ENCODE data around the gene CDHR3.

CDHR3 gene, protein sequence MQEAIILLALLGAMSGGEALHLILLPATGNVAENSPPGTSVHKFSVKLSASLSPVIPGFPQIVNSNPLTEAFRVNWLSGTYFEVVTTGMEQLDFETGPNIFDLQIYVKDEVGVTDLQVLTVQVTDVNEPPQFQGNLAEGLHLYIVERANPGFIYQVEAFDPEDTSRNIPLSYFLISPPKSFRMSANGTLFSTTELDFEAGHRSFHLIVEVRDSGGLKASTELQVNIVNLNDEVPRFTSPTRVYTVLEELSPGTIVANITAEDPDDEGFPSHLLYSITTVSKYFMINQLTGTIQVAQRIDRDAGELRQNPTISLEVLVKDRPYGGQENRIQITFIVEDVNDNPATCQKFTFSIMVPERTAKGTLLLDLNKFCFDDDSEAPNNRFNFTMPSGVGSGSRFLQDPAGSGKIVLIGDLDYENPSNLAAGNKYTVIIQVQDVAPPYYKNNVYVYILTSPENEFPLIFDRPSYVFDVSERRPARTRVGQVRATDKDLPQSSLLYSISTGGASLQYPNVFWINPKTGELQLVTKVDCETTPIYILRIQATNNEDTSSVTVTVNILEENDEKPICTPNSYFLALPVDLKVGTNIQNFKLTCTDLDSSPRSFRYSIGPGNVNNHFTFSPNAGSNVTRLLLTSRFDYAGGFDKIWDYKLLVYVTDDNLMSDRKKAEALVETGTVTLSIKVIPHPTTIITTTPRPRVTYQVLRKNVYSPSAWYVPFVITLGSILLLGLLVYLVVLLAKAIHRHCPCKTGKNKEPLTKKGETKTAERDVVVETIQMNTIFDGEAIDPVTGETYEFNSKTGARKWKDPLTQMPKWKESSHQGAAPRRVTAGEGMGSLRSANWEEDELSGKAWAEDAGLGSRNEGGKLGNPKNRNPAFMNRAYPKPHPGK

DNA sequence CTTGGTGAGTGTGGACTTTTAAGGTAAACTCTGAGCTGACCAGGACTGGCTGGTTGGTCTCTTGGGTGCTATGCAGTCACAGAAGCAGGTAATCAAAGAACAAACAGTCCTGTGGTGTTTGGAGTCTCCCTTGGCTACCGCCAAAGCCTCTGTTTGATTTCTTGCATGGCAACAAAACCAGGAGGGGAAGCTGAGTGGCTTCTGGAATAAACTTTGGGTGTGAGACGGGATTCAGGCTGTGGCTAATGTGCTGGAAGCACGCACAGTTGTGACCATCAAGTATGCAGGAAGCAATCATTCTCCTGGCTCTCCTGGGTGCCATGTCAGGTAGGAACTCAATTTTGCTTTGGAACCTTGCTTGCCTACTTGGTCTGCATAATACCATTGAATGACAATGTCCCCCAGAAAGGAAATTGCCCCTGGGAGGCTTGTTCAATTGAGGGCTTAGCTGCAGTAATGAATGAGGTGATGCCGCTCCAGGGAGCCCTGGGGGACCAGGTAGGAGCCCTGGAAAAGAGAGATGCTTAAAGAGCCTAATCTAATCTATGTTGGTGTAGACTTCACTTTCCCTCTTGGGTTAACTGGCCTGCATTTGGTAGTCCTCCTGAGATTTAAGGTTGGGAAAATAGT is at the start of gene CDHR3:
CDHR3 (plus strand) TSS at position 227 of the 630 bp plus-strand sequence; CDS start at position 282, 55 bp downstream.
- no peak for DNase-seq (ENCODE audit: extremely low read depth in 1 of 2, low read depth in 1 of 2)

DNA sequence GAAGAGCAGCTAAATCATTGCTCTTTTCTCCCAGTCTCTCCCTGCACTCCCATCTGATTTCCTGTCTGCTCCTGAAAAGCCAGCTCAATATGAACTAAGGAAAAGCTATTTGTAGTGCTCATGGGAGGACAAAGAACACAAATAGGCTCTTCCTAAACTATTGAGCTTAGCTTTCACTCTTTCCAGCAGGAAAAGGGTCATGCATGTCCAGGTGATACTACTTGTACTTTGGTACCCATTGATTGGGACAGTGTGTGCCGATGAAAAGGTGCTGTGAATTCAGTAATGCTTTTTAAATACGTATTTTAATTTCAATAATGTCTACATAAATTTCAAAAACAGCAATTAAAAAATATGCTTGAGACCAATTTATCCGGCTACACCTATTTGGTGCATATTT is 49.1 kb upstream of the CDHR3 start:
- DNase-seq (ENCODE audit: extremely low read depth in 1 of 2, low read depth in 1 of 2): no peak

DNA sequence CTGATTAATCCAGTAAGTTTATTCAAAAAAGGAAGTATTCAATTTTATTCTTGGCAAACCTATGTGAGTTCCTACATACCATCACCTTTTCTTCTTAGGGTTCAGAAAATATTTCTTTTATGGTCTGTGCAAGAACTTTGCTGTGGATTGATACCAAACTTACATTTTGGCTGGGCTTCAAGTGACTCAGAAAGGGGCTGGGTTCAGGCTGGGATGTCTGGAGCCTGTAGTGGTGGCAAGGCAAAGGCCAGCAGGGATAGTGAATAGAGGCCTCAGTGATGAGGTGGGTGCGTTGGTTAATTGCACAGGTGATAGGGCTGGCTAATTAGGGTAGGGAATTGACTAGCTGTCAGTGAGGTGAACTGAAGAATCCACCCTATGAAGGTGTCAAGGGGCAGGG is 46.5 kb upstream of the CDHR3 start:
- DNase-seq (ENCODE audit: extremely low read depth in 1 of 2, low read depth in 1 of 2): no peak

DNA sequence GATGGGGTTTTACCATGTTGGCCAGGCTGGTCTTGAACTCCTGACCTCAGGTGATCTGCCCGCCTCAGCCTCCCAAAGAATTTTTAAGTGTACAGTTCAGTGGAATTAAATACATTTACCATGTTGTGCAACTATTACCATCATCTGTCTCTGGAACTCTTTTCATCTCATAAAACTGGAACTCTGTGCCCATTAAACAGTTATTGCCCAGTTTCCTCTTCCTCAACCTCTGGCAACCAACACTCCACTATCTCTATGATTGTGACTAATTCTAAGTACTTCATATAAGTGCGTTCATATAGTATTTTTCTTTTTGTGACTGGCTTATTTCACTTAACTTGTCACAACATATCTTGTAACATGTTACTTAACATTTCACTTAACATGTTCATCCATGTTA is 45.4 kb upstream of the CDHR3 start:
- DNase-seq (ENCODE audit: extremely low read depth in 1 of 2, low read depth in 1 of 2): no peak

DNA sequence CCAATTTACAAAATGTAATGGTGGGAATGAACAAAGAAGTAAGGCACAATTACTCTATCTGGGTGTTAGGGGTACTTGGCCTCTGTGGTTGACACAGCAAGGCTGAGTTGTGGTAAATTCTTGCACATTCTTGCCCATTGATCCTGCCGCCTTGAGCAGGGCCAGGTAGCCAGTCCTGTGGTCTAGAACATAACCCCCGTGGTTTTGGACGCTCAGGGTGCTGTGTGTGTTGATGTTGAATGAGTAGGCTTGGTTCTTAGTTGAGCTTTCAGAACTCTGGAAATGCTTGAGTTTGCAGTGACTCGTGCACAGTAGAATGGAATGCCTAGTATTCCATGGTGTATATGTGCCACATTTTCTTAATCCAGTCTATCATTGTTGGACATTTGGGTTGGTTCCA is 42.3 kb upstream of the CDHR3 start:
- DNase-seq (ENCODE audit: extremely low read depth in 1 of 2, low read depth in 1 of 2): no peak

DNA sequence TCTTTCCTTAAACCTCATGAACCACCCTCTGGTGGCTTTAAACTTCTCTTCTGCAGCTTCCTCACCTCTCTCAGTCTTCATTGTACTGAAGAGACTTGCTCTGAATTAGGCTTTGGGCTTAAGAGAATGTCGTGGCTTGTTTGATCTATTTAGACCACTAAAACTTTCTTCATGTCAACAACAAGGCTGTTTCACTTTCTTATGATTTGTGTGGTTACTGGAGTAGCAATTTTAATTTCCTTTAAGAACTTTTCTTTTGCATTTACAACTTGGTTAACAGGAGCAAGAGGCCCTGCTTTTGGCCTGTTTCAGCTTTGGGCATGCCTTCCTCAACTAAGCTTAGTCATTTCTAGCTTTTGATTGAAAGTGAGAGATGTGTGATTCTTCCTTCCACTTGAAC is 38.1 kb upstream of the CDHR3 start:
- DNase-seq (ENCODE audit: extremely low read depth in 1 of 2, low read depth in 1 of 2): peak in 1 of 2 donors; percentile 14

DNA sequence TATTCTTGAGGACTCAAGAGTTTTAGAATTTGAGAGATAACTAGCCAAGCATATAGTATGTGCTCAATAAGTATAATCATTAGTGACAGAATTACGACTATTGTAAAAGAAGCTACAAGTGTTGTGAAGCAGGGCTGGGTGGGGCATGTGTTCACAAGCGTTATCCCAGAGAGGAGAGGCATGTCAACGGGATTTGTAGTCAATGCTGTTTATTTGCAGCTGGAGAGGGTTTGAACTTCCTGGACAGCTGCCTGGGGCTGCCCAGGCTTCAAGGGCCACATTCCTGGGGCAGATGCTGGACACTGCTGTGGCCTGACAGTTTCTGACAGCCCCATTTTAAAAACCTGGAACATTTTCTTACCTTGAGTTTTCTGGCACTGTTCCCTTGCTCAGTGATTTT is 36.9 kb upstream of the CDHR3 start:
- no peak for DNase-seq (ENCODE audit: extremely low read depth in 1 of 2, low read depth in 1 of 2)

DNA sequence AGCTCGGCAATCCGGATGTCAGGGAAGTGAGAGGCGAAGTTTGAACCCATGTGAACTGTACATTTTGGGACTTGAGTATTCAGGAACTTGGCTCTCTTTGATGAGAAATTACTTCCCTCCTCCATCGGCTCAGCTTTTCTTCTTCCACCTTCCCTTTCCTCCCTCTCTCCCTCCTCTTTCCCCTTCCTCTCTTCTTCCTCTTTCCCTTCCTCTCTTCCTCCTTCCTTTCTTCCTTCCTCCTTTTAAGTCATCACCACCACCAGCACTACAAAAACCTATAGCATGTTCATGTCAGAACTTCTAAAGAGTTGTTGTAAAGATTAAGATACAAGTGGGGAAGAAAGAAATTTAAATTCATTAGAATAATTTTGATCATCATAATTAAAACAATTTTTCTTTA is 31.9 kb upstream of the CDHR3 start:
- DNase-seq (ENCODE audit: extremely low read depth in 1 of 2, low read depth in 1 of 2): no peak

DNA sequence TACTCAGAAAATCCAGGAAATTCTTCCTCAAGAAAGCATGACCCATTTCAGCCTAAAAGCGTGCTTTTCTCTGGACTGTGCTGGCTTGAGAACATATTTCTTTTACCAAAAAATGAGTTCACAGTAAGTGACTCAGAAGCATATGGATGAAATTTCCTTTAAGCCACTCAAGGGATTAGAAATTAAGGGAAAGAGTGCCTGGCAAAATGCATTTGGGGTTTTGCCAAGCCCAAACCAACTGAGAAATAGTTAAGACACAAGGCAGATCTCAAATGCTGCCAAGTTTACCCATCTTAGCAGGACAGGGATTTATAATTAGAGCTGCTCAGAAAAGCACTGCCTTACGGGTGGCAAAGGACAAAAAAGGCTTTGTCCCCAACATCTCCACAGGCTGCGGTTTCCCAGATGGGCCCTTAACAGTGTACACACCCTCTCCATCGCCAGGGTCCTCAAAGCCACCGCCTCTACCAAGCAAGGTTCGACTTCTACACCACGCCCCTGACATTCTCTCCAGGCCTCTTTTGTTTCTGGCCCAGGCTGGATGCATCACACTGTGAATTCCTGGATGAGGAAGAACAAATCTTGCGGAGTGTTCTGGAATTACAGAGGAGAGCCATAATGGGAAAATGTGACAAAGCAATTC is 30.1 kb upstream of the CDHR3 start:
- DNase-seq (ENCODE audit: extremely low read depth in 1 of 2, low read depth in 1 of 2): no peak

DNA sequence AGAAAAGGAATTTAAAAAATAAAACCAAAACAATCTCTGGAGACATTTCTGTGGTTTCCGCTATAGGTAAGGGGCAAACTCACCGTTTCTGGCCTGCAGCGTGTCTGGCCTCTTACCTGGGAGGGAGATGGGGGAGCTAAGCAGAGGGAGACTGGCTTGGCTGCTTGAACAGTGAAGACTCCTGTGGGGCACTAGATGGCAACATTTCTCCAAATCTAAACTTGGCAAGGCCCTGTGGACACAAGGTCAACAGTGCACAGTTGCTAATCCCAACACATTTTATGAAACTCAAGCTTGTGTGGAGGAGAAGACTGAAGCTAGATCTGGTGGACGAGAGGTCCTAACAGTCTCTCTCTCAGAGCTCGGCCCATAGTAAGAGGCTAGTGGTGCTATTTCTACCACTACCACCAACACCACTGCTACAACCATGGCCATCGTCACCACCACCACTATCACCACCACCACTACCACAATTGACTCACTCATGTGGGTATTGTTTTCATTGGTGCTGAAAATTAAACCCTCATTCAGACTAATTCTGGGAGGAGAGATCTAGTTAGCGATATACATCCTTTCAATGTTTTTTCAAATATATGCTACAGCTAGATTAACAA is 28.4 kb upstream of the CDHR3 start:
- no peak for DNase-seq (ENCODE audit: extremely low read depth in 1 of 2, low read depth in 1 of 2)

DNA sequence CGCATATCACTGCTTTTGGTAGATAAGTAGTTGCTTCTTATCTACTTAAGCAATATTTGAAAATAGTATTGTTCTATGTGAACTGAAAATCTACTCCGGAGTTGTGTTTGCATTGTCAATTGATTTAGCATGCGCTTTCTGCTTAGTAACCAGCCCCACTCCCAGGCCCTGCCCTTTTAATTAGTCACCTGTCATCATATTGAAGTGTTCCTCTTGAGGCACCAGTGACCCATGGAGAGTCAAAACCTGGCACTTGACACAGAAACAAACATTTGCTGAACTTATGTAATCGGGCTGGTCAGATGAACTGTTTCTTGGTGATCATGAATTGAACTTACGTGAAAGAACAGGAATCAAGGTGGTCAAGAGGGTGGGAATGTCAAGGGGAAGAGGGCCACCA is 27.8 kb upstream of the CDHR3 start:
- no peak for DNase-seq (ENCODE audit: extremely low read depth in 1 of 2, low read depth in 1 of 2)

DNA sequence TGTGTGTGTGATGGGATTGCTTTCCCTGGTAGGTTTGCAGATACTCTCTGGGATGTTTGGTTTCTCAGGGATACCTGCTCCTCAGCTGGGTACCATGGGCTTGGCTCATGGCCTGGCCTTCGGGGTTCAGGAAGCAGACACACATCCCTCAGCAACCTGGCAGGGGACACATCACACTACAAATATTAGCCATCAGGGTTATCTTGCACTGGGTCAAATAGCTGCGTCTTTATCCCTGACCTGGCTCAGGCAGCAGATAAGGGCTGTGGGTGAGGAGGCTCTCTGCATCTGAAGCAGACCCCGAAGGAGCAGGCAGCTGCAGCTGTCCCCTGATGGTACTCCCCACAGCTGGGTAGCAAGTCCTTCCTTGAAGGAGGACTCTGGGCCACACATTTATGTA is 25.7 kb upstream of the CDHR3 start:
- no peak for DNase-seq (ENCODE audit: extremely low read depth in 1 of 2, low read depth in 1 of 2)

DNA sequence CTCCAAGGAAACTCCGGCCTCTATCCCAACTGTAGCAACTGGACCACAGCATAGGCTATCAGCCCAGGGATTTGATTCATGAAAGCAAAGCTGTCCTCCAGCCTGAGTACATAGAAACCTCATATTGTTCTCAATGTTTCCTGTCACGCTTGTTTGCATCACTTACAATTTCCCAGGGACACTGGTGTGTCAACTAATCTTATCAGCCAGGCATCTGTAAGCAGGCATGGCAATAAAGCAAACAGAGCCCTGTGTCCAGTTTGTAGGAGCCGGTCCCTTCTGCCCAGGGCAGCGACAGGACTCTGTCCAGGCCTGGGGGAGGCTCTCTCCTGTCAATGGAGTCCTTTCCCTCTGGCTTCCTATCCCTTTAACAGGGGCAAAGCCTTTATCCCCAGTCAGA is 23.0 kb upstream of the CDHR3 start:
- no peak for DNase-seq (ENCODE audit: extremely low read depth in 1 of 2, low read depth in 1 of 2)

DNA sequence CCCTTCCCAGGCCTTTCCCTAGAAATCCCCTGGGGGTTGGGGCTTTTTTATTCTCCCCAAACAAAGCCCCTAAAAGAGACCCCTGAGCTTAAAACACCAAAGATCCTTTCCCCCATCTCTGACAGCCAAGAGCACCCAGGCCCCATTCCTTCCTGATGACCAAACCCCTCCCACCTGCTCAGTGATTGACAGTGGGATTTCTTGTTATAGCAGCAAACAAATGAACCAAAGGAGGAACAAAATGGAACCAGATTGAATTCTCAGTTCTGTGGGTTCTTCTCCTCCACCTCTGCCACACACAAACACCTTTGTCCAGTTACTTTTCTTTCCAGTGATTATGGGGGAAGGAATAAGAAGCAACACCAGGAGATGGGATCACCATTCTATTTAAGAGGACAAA is 21.5 kb upstream of the CDHR3 start:
- no peak for DNase-seq (ENCODE audit: extremely low read depth in 1 of 2, low read depth in 1 of 2)

DNA sequence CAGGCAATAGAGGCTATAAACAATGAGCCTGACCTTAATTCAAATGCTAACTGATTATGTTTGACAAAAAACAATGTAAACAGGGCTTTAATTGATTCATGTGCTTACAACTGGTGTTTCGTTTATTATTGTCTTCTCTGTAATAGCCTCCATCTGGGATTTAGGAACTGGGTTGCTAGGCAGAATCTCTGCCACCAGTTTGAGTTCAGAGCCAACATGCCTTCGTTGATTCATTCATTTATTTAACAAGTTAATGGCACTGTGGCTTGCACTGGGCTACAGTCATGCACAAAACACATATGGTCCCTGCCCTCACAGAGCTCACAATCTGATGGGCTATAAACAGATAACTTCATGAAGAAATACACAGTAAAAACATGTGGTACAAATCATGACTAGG is 19.6 kb upstream of the CDHR3 start:
- no peak for DNase-seq (ENCODE audit: extremely low read depth in 1 of 2, low read depth in 1 of 2)

DNA sequence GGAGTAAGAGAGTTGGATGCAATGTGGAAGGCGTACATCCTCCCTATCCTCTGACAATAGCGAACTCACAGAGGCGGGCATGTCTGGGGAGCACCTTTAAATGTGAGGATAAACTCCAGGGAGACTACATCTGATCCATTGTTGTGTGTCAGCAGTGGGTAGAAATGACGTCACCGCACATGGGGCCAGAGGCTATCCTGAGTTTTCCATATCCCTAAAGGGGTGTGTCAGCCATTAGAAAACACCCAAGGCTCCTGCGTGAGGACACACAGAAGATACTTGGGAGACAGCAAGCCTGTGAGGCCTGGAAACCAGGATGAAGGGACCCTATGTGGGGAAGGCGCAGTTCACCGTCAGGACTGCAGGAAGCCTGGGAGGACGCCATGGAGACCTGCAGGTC is 17.2 kb upstream of the CDHR3 start:
- no peak for DNase-seq (ENCODE audit: extremely low read depth in 1 of 2, low read depth in 1 of 2)

DNA sequence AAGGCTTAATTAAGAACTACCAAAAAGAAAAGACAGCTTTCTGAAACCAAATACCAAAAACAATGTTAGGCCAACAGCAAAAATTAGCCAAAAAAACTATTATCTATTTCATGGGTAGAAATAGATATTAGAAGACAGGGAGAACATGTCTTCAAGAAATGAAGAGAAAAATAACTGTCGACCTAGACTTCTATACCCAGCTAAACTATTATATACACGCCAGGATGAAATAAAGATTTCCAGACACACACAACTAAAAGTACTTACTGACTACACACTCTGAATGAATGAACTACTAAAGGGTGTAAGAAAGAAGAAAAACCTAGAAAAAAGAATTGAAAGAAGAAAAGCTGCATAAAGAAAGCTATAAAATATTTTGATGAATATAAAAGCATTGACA is 11.5 kb upstream of the CDHR3 start:
- DNase-seq (ENCODE audit: extremely low read depth in 1 of 2, low read depth in 1 of 2): no peak

DNA sequence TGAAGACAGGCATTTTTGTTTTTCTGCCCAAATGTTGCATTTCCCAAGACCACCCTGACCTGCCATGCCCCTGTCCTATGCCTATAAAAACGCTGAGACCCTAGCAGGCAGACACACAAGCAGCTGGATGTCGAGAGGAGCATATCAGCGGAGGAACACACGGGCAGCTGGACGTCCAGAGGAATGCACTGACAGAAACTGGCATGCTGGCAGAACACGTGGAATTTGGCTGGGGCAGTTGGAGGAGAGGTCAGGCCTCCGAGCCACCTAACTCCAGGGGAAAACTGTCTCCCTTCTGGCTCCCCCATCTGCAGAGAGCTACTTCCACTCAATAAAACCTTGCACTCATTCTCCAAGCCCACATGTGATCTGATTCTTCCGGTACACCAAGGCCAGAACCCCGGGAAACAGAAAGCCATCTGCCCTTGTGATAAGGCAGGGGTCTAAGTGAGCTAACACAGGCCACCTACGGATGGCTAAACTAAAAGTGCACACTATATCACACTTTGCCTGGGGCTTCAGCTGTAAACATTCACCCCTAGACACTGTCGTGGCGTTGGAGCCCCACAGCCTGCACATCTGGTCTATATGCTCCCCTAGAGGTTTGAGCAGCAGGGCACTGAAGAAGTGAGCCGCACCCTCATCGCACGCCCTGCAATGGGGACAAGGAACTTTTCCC is 10.0 kb upstream of the CDHR3 start:
- DNase-seq (ENCODE audit: extremely low read depth in 1 of 2, low read depth in 1 of 2): no peak

DNA sequence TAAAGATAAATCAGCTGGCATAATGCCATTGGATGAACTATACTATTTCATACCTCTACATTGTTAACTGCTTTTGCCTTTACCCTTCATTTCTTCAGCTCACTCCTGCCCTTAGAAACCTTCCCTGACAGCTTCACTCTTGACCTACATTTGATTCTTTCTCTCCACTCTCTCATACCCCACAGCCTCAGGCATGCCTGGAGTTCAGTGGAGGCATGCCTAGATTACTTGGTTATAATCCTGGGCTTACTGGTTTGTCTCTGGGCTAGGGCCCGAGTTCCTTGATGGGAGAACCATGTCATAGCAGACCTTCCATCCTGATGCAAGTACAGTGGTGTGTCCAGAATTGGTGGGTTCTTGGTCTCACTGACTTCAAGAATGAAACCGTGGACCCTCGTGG is 8.4 kb upstream of the CDHR3 start:
- no peak for DNase-seq (ENCODE audit: extremely low read depth in 1 of 2, low read depth in 1 of 2)

Data from stimulated activated CD8-positive, alpha-beta memory T cell treated with anti-CD3 and anti-CD28 coated beads, Interleukin-7, amount 100 ng/mL, for 48 hours (primary cell).